ENCODE data around the gene TEAD1.

TEAD1 gene

DNA sequence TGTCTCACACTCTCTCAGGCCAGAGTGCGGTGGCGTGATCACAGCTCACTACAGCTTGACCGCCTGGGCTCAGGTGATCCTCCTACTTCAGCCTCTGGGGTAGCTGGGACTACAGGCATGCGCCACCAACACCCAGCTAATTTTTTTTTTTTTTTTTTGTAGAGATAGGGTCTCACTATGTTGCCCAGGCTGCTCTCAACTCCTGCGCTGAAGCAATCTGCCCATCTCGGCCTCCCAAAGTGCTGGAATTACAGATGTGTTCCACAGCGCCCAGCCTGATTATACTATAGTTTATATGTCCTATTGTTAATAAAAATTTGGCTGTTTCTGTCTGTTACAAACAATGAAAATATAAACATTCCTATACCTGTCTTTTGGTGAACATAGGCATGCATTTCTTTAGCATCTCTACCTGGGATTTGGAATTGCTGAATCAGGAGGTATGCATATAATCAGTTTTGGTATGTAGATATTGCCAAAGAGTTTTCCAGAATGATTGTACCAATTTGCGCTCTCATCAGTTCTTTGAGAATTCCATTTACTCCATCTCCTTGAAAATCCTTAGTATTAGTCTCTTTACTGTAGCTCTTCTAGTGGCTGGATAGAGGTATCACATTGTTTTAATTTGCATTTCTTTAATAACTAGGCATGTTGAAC lies 78.8 kb downstream of the TEAD1 start:
- TF ChIP-seq, protein P1, sequence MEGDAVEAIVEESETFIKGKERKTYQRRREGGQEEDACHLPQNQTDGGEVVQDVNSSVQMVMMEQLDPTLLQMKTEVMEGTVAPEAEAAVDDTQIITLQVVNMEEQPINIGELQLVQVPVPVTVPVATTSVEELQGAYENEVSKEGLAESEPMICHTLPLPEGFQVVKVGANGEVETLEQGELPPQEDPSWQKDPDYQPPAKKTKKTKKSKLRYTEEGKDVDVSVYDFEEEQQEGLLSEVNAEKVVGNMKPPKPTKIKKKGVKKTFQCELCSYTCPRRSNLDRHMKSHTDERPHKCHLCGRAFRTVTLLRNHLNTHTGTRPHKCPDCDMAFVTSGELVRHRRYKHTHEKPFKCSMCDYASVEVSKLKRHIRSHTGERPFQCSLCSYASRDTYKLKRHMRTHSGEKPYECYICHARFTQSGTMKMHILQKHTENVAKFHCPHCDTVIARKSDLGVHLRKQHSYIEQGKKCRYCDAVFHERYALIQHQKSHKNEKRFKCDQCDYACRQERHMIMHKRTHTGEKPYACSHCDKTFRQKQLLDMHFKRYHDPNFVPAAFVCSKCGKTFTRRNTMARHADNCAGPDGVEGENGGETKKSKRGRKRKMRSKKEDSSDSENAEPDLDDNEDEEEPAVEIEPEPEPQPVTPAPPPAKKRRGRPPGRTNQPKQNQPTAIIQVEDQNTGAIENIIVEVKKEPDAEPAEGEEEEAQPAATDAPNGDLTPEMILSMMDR (IDR thresholded peaks at IDR 0.05; ENCODE audit: borderline replicate concordance, insufficient read depth, low read depth, low read length): no peak
- no peak overlapping the region for H3K4me3 ChIP-seq (ENCODE audit: low read depth, low read length)

DNA sequence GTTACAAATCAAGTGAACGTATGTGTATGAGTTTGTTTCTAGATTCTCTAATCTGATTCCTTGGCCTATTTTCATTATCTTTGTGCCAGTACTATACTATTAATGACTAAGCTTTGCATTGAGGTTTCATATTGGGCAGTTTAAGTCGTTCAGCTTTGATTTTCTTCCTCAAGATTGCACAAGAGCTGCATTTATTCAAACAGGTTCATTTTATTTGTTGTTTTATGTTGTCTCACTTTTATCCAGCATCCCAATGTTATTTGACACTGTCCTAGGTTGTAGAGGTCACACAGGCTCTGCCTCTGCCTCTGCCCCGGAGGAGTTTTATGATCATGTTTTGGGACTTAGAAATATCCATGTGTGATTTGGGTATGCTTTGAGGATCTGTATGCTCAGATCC lies 79.8 kb downstream of the TEAD1 start:
- no peak overlapping the region for H3K4me3 ChIP-seq (ENCODE audit: low read depth, low read length)
- TF ChIP-seq, protein P1 (IDR thresholded peaks at IDR 0.05; ENCODE audit: borderline replicate concordance, insufficient read depth, low read depth, low read length): no peak

DNA sequence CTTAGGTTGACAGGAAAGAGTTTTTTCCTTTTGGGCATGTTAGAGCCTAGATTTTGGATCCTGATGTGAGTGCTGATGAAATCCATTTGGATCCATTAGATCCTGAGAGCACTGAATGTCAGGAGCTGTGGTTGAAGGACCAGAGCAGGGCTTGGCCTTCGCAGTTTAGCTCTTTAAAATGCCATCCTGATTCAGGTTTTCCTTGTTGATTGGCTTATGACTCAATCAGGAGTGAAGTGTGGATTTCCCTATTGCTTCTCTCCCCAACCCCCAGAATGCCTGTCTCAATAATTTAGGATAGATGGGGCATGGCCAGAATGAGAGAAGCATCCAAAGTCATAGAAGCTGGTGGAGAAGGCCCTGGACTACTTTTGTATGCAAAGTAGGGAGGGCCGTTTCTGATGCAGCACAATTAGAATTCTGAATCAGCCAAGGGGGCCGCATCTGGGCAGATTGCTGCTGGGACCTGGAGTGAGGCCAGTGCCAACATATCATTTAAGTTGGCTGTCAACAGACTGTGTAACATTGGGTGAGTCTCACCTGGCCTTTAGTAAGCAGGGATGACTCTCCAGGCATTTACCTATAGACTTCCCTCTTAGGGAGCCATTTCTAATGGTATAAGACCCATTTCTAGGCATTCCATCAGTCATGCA lies 80.5 kb downstream of the TEAD1 start:
- no peak overlapping the region for H3K4me3 ChIP-seq (ENCODE audit: low read depth, low read length)
- TF ChIP-seq, protein P1 (IDR thresholded peaks at IDR 0.05; ENCODE audit: borderline replicate concordance, insufficient read depth, low read depth, low read length): no peak

DNA sequence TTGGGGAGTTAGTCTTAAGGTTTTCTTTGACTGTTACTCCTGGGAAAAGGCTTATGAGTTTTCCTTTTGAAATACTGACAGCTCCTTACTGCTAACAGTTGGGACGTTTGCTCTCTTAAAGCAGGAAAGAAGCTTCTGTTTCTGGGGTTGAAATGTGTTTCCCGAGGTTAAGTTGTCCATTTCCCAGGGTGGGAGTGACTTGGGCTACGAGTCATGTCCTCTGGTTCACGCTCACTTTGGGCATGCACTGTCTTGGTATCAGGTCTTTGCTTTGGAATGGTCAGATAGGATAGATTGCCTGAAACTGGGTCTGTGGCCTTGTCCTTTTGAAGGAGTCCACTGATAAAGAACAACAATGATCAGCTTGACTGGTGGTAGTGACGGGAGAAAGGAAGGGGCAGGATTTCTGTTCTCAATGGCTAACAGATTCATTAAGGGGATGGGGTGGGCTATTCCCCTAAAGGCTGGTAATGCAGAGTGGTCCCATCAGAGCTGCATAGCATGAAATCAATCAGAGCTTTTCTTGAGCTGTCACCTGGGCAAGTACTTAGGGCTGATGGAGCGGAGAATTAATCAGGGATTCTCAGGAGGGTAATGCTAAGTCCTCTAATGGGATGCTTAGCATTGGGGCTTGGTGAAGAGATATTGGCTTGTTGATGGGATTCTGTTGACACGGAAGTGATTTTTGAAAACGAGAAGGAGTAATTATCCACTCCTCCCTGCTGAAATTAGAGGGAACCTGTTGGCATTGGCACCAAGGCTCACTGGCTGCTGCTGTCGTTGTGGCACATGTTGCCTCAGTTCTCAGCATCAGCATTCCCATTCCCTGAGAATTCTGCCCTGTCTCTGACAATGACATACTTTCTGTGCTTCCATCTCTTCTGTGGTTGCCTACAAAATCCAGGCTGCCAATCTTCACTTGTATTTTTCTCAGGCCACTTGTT lies 81.6 kb downstream of the TEAD1 start:
- TF ChIP-seq, protein P1 (IDR thresholded peaks at IDR 0.05; ENCODE audit: borderline replicate concordance, insufficient read depth, low read depth, low read length): no peak
- no peak overlapping the region for H3K4me3 ChIP-seq (ENCODE audit: low read depth, low read length)

DNA sequence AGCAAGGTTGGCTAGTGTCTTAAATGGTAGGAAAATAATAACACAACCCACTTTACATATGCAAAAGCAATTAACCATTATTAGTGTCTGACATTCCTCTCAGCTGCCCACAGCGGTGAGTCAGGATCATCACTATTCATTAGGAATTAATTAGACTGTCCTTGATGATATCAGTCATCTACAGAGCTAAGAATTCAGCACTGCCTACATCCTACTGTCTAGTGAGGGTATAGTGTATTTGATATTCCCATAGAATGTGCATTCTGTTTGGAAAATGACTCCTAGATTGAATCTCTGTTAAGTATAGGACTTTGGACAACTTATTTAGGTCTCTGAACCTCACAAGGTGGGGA lies 82.2 kb downstream of the TEAD1 start:
- TF ChIP-seq, protein P1 (IDR thresholded peaks at IDR 0.05; ENCODE audit: borderline replicate concordance, insufficient read depth, low read depth, low read length): no peak
- H3K4me3 ChIP-seq (ENCODE audit: low read depth, low read length): no peak overlapping the region

DNA sequence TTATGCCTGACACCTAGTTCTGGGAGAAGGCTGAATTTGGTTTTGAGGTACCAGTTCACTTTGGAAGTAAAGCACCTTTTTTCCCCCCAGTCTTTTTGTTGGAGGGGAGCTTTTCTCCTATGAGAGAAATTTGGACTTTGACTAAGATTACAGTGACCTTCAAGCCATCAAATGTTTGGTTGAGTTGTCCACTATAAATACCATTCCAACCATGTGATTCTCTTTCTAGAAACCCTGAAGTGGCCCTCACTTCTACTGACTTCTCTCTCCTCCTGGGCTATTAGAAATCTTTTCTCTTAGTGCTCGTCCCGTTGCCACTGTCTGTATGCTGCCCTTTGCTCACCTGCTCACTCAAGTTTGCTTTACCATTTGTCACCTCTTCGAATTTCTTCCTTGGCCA lies 82.6 kb downstream of the TEAD1 start:
- TF ChIP-seq, protein P1 (IDR thresholded peaks at IDR 0.05; ENCODE audit: borderline replicate concordance, insufficient read depth, low read depth, low read length): no peak
- no peak overlapping the region for H3K4me3 ChIP-seq (ENCODE audit: low read depth, low read length)

Measured in GM12875 (cell line).